Tibial nerve (tissue), 3 donors: ENCODE data around the gene ASNS.

ENCODE experiments used
- POLR2A ChIP-seq, 2 donors: fragments of 450-650 bp; IDR thresholded peaks; one replicate each; pipeline ENCODE4 v1.6.1; 2017; ENCODE audit warnings: antibody characterized with exemption in 2 of 2, mild to moderate bottlenecking in 2 of 2, moderate library complexity in 2 of 2
- TF ChIP-seq, protein P1 (sequence below), 5 experiments: fragments of 200-600 bp in 3 of 5; fragments of 450-650 bp in 2 of 5; sonication (generic) in 3 of 5; IDR thresholded peaks; one replicate each; pipeline ENCODE4 v1.5.1; 2016 to 2019; ENCODE audit warnings: antibody characterized with exemption in 5 of 5, mild to moderate bottlenecking in 3 of 5, moderate library complexity in 2 of 5

DNA sequence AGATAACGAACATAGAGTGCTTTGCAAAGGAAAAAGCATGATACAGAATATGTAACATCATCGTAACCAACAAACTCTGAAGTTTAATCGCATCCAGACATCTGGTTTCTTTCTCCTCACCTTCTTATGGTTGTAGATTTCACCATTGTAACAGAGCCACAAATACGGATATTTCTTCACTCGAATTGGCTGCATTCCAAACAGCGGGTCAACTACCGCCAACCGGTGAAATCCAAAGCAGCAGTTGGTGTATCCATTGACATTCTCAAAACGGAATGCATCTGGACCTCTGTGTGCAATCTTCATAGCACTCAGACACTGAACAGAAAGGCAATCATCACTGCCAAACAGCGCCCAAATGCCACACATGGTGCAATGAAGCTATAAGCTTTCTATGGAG, 3.4 kb downstream of the ASNS start:
- TF ChIP-seq, protein P1, sequence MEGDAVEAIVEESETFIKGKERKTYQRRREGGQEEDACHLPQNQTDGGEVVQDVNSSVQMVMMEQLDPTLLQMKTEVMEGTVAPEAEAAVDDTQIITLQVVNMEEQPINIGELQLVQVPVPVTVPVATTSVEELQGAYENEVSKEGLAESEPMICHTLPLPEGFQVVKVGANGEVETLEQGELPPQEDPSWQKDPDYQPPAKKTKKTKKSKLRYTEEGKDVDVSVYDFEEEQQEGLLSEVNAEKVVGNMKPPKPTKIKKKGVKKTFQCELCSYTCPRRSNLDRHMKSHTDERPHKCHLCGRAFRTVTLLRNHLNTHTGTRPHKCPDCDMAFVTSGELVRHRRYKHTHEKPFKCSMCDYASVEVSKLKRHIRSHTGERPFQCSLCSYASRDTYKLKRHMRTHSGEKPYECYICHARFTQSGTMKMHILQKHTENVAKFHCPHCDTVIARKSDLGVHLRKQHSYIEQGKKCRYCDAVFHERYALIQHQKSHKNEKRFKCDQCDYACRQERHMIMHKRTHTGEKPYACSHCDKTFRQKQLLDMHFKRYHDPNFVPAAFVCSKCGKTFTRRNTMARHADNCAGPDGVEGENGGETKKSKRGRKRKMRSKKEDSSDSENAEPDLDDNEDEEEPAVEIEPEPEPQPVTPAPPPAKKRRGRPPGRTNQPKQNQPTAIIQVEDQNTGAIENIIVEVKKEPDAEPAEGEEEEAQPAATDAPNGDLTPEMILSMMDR (IDR thresholded peaks at IDR 0.05) = no peak
- no peak for TF ChIP-seq POLR2A (IDR thresholded peaks at IDR 0.05)
